GM12878 (cell line): ENCODE data around the gene SSBP2. TPM values are rescaled to one million over a fixed set of nuclear protein-coding genes. Genes with fewer than 3 reads are reported as not detected.

Experiments used
- ATAC-seq: fragments of 200-7000 bp; cut with Tn5 transposase; 3 replicates; pipeline ENCODE4 v1.9.1; 2020; ENCODE audit warnings: mild to moderate bottlenecking, moderate library complexity
- BruUV-seq: library from RNA; stranded (reverse); fragments of 400-500 nt; replicated peaks from 2 replicates; lab custom pipeline; 2021; lab: Mats Ljungman, UMichigan
- CTCF ChIA-PET: fragments of 300-600 bp; sonication (Branson Sonifier 250); formaldehyde crosslinking; extraction: SDS; loops from one replicate; lab custom pipeline; 2021; ENCODE audit warnings: inconsistent platforms; lab: Yijun Ruan, JAX
- POLR2A ChIA-PET: fragments of 350-600 bp; formaldehyde crosslinking; extraction: SDS; loops from one replicate; lab custom pipeline; 2021; ENCODE audit warnings: inconsistent platforms; lab: Charles Lee
- RAD21 ChIA-PET: fragments of 300-600 bp; sonication (Branson Sonifier 250); formaldehyde crosslinking; loops from one replicate; lab custom pipeline; 2023; ENCODE audit warnings: antibody characterized with exemption; ENCODE audit not compliant: unreplicated experiment; lab: Charles Lee
- SMC1A ChIA-PET: fragments of 300-600 bp; sonication (Branson Sonifier 250); formaldehyde crosslinking; loops from one replicate; lab custom pipeline; 2023; ENCODE audit not compliant: unreplicated experiment, uncharacterized antibody; lab: Charles Lee
- DNase-seq: peaks from one replicate; pipeline ENCODE4 v3.0.0-alpha.2; 2011; ENCODE audit warnings: low read depth, low spot score
- FAIRE-seq: peaks from 3 replicates; lab custom pipeline; 2011; peaks lifted over from hg19 to GRCh38; lab: Jason Lieb, UNC
- H2AFZ ChIP-seq: 2 replicates; pipeline ENCODE4 v1.6.0; 2011; ENCODE audit warnings: low read depth, low read length, control low read depth; ENCODE audit not compliant: control insufficient read depth
- H3K27ac ChIP-seq: 2 replicates; pipeline ENCODE4 v1.5.1; 2011; ENCODE audit warnings: control low read depth; ENCODE audit not compliant: control insufficient read depth, insufficient read depth
- H3K27me3 ChIP-seq, 2 experiments: replicated peaks in 1 of 2; 2 replicates each; pipeline versions ENCODE4 v1.6.0 to v1.6.1; 2011; ENCODE audit warnings: low read length in 1 of 2; ENCODE audit not compliant: control insufficient read depth in 2 of 2, insufficient read depth in 2 of 2
- H3K36me3 ChIP-seq, 2 experiments: 2 replicates each; pipeline ENCODE4 v1.5.1; 2011; ENCODE audit warnings: low read length in 1 of 2; ENCODE audit not compliant: control insufficient read depth in 2 of 2, insufficient read depth in 2 of 2
- H3K4me1 ChIP-seq: 2 replicates; pipeline ENCODE4 v1.6.1; 2011; ENCODE audit warnings: mild to moderate bottlenecking, low read length, moderate library complexity, mixed read lengths; ENCODE audit not compliant: control insufficient read depth, insufficient read depth
- H3K4me2 ChIP-seq: 2 replicates; pipeline ENCODE4 v1.6.0; 2011; ENCODE audit warnings: control low read depth; ENCODE audit not compliant: control insufficient read depth, insufficient read depth
- H3K4me3 ChIP-seq: fragments of 200-600 bp; sonication (generic); 2 replicates; pipeline ENCODE4 v1.5.1; 2016
- H3K79me2 ChIP-seq: 2 replicates; pipeline ENCODE4 v1.6.0; 2011; ENCODE audit warnings: low read length; ENCODE audit not compliant: control insufficient read depth, insufficient read depth
- H3K9ac ChIP-seq: 2 replicates; pipeline ENCODE4 v1.8.0; 2011; ENCODE audit warnings: low read length, control low read depth, mixed read lengths; ENCODE audit not compliant: control insufficient read depth, insufficient read depth
- H3K9me3 ChIP-seq: replicated peaks from 3 replicates; pipeline ENCODE4 v1.5.1; 2011; ENCODE audit warnings: mild to moderate bottlenecking, low read length; ENCODE audit not compliant: control insufficient read depth, insufficient read depth
- H4K20me1 ChIP-seq: 2 replicates; pipeline ENCODE4 v1.6.0; 2011; ENCODE audit not compliant: control insufficient read depth, insufficient read depth
- ATF7 ChIP-seq: fragments of 450-650 bp; IDR thresholded peaks from 2 replicates; pipeline ENCODE4 v1.6.1; 2016; ENCODE audit warnings: low read depth, mild to moderate bottlenecking
- CBFB ChIP-seq: IDR thresholded peaks from 2 replicates; pipeline ENCODE4 v1.6.1; 2016; ENCODE audit warnings: antibody characterized with exemption, low read depth
- IRF3 ChIP-seq: fragments of 450-650 bp; IDR thresholded peaks from 2 replicates; pipeline ENCODE4 v1.6.1; 2014; ENCODE audit warnings: mild to moderate bottlenecking
- PAX8 ChIP-seq: fragments of 450-650 bp; IDR thresholded peaks from 2 replicates; pipeline ENCODE4 v1.6.1; 2017; ENCODE audit warnings: mild to moderate bottlenecking, moderate library complexity
- RAD51 ChIP-seq: fragments of 450-650 bp; IDR thresholded peaks from 2 replicates; pipeline ENCODE4 v1.6.1; 2016; ENCODE audit warnings: moderate library complexity, mild to moderate bottlenecking, inconsistent platforms
- SMAD1 ChIP-seq: fragments of 450-650 bp; IDR thresholded peaks from 2 replicates; pipeline ENCODE4 v1.6.1; 2018; ENCODE audit warnings: mild to moderate bottlenecking, low read depth; ENCODE audit not compliant: partially characterized antibody
- STAT1 ChIP-seq: fragments of 450-650 bp; conservative IDR thresholded peaks from 2 replicates; pipeline ENCODE4 v1.6.1; 2014; ENCODE audit warnings: antibody characterized with exemption, mild to moderate bottlenecking
- TCF3 ChIP-seq: IDR thresholded peaks from 2 replicates; pipeline ENCODE4 v1.6.1; 2012; ENCODE audit warnings: low read depth, mild to moderate bottlenecking, low read length, borderline replicate concordance; ENCODE audit not compliant: insufficient read depth
- USF1 ChIP-seq: IDR thresholded peaks from 2 replicates; pipeline ENCODE4 v1.6.1; 2011; ENCODE audit warnings: borderline replicate concordance, low read depth, mild to moderate bottlenecking, moderate library complexity, mixed read lengths, low read length; ENCODE audit not compliant: insufficient read depth; ENCODE audit errors: extremely low read length
- YBX1 ChIP-seq: fragments of 450-650 bp; IDR thresholded peaks from 2 replicates; pipeline ENCODE4 v1.6.1; 2016; ENCODE audit warnings: antibody characterized with exemption
- ZBED1 ChIP-seq: IDR thresholded peaks from 2 replicates; pipeline ENCODE4 v1.6.1; 2016; ENCODE audit warnings: borderline replicate concordance
- WGBS: methylation state at CpG from one replicate; pipeline ENCODE4 v1.1.6; 2016; ENCODE audit warnings: low lambda C conversion rate; ENCODE audit not compliant: insufficient replicate concordance, insufficient coverage; ENCODE audit errors: missing lambda C conversion rate; 5-methylcytosine and 5-hydroxymethylcytosine counted together
- in situ Hi-C: fragments of 300-500 bp; cut with MboI; formaldehyde crosslinking; loops from 9 replicates; pipeline ENCODE4 v1.14.3; 2018; ENCODE audit warnings: mixed read lengths
- intact Hi-C: fragments of 100-400 bp; cut with micrococcal nuclease; formaldehyde crosslinking; loops from one replicate; pipeline ENCODE4 v1.14.2; 2022; ENCODE audit not compliant: unreplicated experiment
- polyA plus RNA-seq, 11 experiments: library from polyadenylated mRNA; depleted of rRNA in 4 of 11; unstranded in 6 of 11; stranded (reverse) in 5 of 11; fragments of >200 nt; fragmentation: Nextera tagmentation in 4 of 11; fragmentation: Illumina TruSeq in 1 of 11; extraction: Ambion mirVana in 4 of 11; extraction: Trizol in 1 of 11; gene quantifications; 1 replicate in 1 of 11; 2 replicates in 10 of 11; pipeline versions ENCODE4 v1.2.1 to v1.2.3, GENCODE V29; 2011 to 2016; ENCODE audit warnings: inconsistent platforms in 2 of 11, missing spikeins in 2 of 11, low read depth in 1 of 11
- total RNA-seq, 4 experiments: library from RNA; depleted of rRNA in 3 of 4; stranded (reverse); fragments of >200 nt in 3 of 4; fragmentation: Illumina TruSeq in 1 of 4; extraction: Trizol in 1 of 4; gene quantifications; 2 replicates each; pipeline versions ENCODE4 v1.2.1 to v1.2.3, GENCODE V29; 2013 to 2021
- TF ChIP-seq, protein P1 (sequence below): fragments of 450-650 bp; formaldehyde crosslinking; IDR thresholded peaks from 2 replicates; pipeline ENCODE4 v1.5.0; 2022; ENCODE audit warnings: mild to moderate bottlenecking, missing genetic modification characterization

The SSBP2 gene
- total and polyA plus RNA-seq, 10 of the 15 experiments (the other 5 are each of a cell fraction or from before 2014, with no cell fraction given) = 52.2 to 132 (median 110) TPM

DNA sequence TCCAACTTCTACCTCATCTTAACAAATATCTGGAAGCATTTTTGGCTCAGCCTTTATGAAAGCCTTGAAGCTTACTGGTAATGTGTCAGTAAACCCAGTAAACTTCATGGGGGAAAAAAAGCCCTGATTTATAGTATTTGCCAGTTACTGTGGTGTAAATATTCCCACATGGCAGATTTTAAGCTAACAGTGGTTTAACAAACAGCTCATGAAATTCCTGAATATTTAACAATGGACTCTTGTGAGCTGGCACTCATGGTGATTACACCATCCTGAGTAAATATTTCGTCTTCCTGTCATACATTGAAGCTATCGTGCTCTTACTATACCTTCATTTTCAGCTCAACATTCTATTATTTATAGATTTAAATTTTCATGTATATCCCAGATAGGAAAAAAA lies 300.0 kb downstream of the SSBP2 start:
- RAD21 ChIA-PET = no interaction called here
- no peak for DNase-seq
- Histone ChIP-seq H3K4me2 (no peak overlapping the region), H3K27me3 (no peaks in the 10 kb centered on the region), H3K9ac (no peak overlapping the region), H3K4me3 (no peak overlapping the region), H3K9me3 (no peaks in the 10 kb centered on the region), H3K4me1 (no peaks in the 10 kb centered on the region), H3K79me2 (no peaks in the 10 kb centered on the region), H2AFZ (no peak overlapping the region), H3K27ac (no peak overlapping the region)
- in situ Hi-C loops = no loop called here
- POLR2A ChIA-PET = interaction anchor here (0.6 kb wide), 1 partner anchor 766 kb away, joined by 6 read pairs; no protein-coding TSS in a partner anchor
- 97% methylated on average over 2 of the region's 2 CpGs for WGBS
- no peak for FAIRE-seq
- BruUV-seq = no TSS peak
- CTCF ChIA-PET = interaction anchor here (0.8 to 1.2 kb wide), 2 partner anchors 9 to 10 kb away, joined by 3 read pairs; no protein-coding TSS in a partner anchor
- ATAC-seq = no peak
- intact Hi-C loops = no loop called here
- SMC1A ChIA-PET = interaction anchor here (0.8 to 1.2 kb wide), 5 partner anchors 9 to 19 kb away, joined by 3 read pairs; no protein-coding TSS in a partner anchor
- TF ChIP-seq ATF7 = no peak
- no peak for TF ChIP-seq PAX8
- TF ChIP-seq IRF3 = no peak
- no peak for TF ChIP-seq STAT1
- no peak for TF ChIP-seq YBX1
- TF ChIP-seq, all 136 proteins: peak for 0
- Histone ChIP-seq H4K20me1 (no peaks in the 10 kb centered on the region), H3K36me3 (no peaks in the 10 kb centered on the region; a peak in 1 of 4 replicates)

DNA sequence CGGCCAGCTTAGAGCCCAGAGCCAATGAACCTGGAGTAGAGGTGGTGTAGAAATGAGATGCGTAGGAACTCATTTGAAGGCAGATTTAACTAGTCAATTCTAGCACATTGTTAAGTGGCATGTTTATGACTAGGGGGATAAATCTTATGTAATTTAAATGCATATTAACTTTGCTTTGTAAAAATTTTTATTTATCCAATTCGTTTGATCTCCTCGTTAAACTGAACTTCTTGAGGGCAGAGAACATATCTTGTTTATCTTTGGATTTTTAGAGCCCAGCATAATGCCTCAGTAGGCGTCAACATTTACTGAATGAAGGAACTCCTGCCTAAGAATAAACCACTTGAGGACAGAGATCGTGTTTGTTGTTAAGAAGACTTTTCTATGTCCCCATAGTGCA lies 315.9 kb downstream of the SSBP2 start:
- Histone ChIP-seq H3K9ac (no peak overlapping the region), H3K4me3 (no peak overlapping the region), H3K9me3 (no peaks in the 10 kb centered on the region), H3K27ac (no peak overlapping the region), H3K4me1 (no peaks in the 10 kb centered on the region), H3K4me2 (no peak overlapping the region), H3K79me2 (no peaks in the 10 kb centered on the region), H3K27me3 (no peaks in the 10 kb centered on the region), H4K20me1 (no peaks in the 10 kb centered on the region), H2AFZ (no peak overlapping the region), H3K36me3 (no peaks in the 10 kb centered on the region)
- in situ Hi-C loops = no loop called here
- CTCF ChIA-PET = interaction anchor here (0.8 to 1.6 kb wide), 2 partner anchors 10 to 791 kb away, joined by 4 to 5 read pairs; no protein-coding TSS in a partner anchor
- RAD21 ChIA-PET = interaction anchor here (0.7 kb wide), 1 partner anchor 483 kb away, joined by 4 read pairs; no protein-coding TSS in a partner anchor
- DNase-seq (no peak), ATAC-seq (no peak), FAIRE-seq (no peak)
- intact Hi-C loops = no loop called here
- SMC1A ChIA-PET = no interaction called here
- no TSS peak for BruUV-seq
- POLR2A ChIA-PET = interaction anchor here (0.7 kb wide), 1 partner anchor 32 kb away, joined by 7 read pairs; no protein-coding TSS in a partner anchor
- WGBS = 97% methylated on average over 6 of the region's 6 CpGs
- TF ChIP-seq SMAD1 = no peak
- no peak for TF ChIP-seq CBFB
- no peak for TF ChIP-seq RAD51
- TF ChIP-seq YBX1 = no peak
- no peak for TF ChIP-seq ATF7
- TF ChIP-seq, protein P1, sequence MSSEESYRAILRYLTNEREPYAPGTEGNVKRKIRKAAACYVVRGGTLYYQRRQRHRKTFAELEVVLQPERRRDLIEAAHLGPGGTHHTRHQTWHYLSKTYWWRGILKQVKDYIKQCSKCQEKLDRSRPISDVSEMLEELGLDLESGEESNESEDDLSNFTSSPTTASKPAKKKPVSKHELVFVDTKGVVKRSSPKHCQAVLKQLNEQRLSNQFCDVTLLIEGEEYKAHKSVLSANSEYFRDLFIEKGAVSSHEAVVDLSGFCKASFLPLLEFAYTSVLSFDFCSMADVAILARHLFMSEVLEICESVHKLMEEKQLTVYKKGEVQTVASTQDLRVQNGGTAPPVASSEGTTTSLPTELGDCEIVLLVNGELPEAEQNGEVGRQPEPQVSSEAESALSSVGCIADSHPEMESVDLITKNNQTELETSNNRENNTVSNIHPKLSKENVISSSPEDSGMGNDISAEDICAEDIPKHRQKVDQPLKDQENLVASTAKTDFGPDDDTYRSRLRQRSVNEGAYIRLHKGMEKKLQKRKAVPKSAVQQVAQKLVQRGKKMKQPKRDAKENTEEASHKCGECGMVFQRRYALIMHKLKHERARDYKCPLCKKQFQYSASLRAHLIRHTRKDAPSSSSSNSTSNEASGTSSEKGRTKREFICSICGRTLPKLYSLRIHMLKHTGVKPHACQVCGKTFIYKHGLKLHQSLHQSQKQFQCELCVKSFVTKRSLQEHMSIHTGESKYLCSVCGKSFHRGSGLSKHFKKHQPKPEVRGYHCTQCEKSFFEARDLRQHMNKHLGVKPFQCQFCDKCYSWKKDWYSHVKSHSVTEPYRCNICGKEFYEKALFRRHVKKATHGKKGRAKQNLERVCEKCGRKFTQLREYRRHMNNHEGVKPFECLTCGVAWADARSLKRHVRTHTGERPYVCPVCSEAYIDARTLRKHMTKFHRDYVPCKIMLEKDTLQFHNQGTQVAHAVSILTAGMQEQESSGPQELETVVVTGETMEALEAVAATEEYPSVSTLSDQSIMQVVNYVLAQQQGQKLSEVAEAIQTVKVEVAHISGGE (CRISPR knock-in tag) = no peak
- no peak for TF ChIP-seq USF1
- TF ChIP-seq ZBED1 = no peak
- TF ChIP-seq TCF3 = no peak
